ENCODE measurements around the gene CRYL1.

Gene CRYL1

DNA sequence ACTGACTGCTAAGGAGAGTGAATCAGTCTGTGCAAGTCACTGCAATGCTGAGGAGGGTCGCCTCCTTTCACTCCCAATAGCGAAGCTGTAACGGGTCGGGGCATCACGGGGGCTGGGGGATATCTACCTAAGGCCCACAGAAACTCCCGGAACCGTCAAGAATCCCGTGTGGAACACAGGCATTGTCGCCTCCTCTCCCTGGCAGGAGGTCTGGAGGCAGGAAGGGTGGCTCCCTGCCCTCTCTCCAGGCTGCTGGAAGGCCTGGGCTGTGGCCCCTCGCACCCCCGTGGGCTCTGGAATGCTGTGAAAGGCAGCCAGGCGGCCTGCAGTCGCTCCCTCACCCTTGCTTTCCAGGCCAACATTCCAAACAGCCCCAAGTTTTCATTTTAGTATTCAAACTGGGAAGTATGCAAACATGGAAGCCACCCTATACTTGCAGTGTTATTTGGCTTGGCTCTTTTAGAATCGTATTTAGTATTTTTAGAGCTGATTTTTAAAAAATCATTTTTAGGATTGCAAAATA, 109.4 kb downstream of the CRYL1 start:
- DNase-seq: no peak

DNA sequence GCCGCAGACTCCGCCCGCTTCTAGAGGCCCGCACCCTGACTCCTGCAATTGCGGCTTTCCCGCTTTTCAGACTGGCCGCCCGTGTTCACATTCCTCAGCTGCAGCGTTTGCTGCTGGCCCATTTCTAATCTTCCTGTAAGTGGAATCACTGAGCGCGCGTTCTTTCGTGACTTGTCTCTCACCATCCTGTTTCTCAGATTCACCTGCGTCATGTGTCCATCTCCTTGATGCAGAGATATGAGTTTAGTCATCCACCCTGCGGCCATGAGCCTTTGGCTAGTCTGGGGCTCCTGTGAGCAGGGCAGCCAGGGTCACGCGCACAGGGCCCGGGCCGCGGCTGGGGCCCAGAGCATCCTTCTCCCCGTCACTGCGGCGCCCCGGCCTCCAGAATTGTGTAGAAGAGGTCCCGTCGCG, 110.0 kb downstream of the CRYL1 start:
- no peak for DNase-seq

DNA sequence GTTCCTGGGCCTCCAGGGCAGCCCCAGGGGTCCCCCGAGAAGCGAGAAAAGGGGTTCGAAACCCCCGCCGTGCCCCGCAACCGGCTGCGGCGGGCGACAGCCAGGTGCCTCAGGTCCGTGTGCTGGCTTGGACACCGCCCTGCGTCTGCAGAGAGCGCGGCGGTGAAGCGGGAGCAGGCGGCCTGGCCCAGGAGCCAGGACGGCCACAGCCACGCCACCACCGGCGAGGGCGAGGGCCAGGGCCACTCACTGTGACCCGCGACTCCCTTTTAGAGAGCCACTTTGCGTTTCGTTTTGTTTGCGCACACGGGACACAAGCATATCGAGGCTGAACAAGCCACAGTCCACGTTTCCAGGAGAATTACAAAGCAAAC, 110.4 kb downstream of the CRYL1 start:
- DNase-seq: no peak

DNA sequence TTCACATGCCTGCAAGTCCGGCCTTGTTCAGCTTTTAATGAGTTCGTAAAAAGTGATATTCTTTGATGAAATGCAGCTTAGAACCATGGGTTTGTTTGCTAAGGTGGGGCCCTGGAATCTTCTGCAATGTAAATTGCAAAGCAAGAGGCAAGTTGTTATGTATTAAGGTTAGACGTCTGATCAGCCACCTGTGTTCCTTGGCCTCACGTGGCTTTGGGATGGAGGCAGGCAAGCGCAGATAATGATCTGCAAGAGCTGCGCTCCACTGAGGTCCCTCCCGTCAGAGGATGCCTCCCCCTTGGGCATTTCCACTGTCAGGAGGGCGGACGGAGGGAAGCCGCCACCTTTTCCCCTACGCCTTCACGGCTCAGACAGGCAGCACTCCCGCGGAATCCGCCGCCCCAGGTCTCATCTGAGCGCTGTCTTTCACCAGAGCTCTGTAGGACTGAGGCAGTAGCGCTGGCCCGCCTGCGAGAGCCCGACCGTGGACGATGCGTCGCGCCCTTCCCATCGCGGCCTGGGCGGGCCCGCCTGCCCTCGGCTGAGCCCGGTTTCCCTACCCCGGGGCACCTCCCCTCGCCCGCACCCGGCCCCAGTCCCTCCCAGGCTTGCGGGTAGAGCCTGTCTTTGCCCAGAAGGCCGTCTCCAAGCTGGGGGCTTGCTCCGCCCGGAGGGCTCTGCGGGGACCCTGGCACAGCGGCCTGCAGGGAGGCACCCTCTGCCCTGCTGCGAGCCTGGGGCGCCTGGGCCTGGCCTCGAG, 110.9 kb downstream of the CRYL1 start:
- DNase-seq: no peak

DNA sequence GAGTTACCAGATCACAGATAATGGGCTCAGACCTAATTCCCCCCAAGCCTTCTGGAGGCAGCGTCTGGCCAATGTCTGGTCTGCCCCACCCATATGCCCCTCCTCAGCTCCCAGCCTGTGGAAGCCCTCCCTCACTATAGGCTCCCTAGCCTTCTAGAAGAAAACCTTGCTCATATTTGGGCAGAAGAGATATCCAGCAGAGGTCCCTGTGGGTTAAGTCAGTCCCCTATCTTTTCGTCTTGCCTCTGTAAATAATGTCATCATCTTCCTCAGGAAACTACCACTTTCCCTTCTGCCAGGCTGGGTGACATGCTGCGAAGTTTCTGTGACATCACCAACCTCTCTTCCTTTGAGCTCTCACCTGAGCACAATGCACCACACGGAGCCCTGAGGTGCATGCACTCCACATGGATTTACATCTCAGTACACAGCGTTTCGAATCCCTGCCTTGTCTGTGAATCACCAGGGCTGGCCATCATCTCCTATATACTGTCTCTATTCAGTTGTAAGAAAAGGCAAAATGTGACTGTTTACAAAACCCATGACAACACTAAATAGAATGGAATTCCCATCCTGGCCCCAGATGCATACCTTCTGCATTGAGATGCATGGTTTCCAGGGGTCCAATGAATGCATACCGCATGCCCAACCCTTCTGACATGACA, 112.8 kb downstream of the CRYL1 start:
- DNase-seq: no peak

DNA sequence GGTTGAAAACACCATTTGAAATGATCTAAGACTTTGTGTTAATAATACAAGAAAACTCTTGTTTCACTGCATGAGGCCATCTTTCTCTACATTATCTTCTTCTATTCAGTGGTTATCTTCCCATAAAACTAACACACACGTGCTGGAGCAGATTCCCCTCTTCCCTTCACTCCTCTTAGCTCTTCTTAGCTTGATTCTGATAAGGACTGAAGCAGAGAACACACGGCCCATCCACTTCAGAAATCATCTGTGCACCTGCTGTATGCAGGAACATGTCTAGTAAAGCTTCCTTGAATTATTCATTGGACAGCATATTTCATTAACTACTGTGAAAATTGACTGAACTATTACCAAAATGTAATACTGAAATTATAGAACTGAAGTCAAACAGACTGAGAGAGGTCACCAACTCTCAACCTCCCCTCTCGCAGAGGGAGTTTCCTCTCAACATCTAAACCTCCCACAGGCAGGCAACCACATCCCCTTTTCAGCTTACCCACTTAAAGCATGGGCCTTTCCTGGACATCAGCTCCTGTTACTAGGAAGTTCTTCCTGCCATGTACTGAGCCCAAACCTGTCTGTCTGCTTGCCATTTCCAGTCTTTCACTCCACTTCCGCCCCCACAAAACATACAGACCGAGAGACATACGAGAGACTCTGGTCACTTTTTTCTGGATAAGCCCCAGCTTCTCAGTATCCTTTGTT, 113.9 kb downstream of the CRYL1 start:
- DNase-seq: no peak

DNA sequence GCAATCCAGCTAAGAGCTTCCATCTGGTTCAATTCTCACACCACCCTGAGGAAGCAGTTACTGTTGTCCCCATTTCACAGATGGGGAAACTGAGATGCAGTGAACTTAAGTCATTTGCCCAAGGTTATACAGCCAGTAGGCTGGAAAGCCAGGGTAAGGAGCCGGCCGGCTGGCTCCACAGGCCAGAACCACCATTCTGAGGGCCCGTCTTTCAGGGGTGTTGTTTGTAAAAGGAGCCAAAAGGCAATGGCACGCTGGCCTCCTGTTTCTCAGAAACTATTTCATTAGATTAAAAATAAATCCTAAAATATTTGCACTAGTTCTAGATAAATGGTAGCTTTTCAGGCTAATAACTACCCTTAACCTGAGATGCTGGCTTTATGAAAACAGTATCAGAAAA, 114.9 kb downstream of the CRYL1 start:
- DNase-seq: no peak

DNA sequence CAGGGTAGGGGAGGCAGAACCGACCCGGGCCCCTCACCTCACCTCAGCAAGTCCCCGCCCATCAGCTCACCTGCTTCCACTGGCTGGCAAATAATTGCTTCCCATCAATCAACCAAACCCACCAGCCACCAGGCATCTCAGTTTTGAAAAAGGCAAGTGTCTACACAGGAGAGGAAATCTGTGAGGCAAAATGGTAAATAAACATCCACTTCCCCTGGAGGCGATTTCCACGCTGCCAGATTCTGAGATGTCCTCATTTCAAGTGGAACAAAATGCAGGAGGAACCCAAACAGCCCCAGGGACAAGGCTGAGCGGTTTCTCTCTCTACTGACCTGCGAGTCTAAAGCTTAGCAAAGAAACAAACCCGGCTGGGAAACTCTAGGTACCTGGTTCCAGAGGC, 117.5 kb downstream of the CRYL1 start:
- no peak for DNase-seq

DNA sequence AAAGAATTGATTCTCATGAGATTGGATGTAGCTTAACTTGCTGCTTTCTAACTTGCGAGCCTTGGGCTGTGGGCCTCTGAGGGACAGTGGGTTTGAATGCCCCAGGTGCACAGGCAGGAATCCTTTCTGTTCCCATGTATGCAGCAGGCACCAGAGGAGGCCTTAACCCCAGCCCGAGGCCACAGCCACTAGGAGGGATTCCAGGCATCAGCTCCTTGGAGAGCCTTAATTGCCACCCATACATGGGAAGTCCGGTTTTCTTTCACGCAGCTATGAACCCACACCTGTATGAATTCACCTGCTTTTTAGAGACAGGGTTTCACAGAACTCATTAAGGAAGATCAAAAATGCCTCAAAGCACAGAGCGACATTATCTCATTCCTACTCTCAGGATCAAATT, 117.9 kb downstream of the CRYL1 start:
- DNase-seq: no peak

DNA sequence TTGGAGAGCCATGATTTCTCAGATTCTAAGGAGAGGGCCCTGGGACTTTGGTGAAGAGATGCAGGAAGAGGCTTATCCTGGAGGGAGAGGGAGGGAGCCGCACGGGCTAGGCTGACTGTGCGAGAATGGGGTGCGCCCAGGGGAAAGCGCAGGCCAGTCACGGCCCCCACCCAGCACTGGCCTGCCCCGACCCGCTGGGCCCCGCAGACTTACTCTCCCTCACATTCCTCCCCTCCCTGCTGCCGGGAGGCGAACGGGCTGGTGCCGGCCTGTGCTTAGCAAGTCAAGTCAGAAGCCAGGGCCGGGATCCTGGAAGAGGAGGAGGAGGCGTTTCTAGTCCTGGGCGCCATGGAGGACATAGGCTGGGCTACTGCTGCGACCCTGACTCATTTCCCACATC, 120.0 kb downstream of the CRYL1 start:
- no peak for DNase-seq

DNA sequence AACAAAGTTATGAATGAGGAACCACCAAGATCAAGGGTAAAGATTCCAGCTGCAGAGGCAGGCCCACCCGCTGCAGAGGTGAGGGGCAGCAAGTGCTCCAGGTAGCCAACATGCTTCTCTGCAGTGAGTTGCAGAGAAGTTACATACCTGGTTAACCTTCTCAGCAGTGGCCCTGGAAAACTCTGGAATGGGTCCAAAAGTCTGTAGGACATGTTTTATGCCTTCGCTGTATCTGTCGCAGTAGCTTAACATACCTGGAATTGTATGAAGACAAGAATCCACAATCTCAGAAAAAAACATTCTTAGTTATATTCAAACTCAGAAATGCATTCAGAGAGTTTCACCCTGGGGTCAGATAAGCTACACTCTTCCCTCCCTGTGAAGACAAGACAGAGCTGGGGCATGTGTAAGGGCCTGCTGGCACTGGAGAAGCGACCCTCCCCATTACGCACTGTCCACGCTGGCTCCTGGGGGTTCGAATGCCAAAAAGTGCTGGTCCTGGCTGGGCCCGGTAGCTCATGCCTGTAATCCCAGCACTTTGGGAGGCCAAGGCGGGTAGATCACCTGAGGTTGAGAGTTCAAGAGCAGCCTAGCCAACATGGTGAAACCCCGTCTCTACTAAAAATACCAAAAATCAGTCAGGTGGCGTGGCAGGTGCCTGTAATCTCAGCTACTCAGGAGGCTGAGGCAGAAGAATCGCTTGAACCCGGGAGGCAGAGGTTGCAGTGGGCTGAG, 121.0 kb downstream of the CRYL1 start:
- no peak for DNase-seq

DNA sequence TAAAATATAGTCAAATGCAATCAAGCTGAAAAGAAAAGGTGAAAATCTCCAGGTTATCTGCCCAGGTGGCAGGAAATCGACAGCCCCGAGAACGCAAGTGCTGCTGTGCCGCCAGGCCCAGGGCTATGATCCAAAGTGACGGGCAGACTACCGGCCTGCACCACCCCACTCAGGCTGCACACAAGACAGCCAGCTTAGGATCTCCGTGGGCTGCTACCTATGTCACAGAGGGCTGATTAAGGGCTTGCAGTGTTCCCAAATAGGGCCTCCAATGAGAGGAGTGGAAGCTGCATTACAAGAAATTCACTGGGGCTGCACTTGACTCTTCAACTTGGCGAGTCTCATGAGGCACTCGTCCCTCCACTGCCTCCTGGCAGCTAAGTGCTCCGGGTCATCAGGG, 121.8 kb downstream of the CRYL1 start:
- no peak for DNase-seq

DNA sequence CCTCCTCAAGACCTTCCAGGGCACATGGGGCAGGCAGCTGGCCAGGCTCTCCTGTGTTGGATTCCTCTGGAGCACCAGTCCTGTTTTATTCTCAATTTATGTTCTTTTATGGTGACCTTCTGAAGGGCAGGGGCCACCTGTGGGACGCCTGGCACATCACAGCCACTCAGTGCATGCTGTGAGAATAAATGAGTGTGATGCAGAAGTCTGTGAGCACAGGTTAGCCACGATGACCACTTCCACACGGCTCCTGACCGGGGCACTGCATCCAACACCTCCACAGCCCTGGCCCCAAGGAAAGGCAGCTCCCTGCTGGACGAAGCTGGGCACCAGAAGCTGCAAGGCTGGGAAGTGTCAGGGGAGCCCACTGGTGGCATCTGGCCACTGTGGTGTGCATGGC, 122.8 kb downstream of the CRYL1 start:
- DNase-seq: no peak

DNA sequence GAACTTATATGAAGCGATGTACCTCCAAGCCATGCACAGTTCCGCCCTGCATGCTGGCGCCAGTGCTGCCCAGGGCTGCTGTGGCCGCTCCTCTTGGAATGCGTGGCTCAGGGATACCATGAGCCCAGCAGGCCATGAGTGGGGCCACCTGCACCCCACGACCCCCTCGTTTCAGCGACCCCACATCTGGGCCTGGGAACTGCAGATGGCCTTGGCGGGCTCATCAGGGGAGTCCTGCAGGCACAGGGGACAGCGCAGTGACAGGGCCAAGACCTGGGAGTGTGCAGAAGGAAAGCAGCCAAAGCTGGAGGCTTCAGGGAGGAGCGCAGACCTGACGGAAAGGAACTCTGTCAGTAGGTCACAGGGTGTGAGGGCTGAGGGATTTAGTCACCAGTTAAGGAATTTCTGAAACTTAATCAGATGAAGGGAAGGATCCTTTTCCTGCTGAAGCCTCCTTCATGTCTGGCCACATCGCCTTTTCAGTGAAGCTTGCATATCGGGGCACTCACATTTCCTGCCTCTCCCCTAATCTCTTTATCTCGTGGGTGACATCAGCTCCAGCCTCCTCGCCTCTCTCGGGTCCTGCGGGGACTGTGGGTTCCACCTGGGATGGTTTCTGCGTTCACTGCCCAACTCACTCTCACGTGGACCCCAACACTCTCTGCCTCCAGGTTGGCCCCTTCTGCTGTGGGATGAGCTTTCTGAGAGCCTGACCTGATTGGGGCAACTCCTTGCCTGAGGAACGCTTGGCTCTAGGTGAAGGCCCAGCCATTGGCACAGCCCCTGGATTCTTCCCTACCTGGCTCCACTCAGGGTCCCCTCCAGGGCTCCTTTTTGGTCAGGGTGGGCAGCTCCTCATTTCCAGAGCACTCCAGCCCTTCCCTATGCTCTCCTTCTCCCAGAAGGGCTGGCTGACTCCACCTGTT, 123.5 kb downstream of the CRYL1 start:
- no peak for DNase-seq

DNA sequence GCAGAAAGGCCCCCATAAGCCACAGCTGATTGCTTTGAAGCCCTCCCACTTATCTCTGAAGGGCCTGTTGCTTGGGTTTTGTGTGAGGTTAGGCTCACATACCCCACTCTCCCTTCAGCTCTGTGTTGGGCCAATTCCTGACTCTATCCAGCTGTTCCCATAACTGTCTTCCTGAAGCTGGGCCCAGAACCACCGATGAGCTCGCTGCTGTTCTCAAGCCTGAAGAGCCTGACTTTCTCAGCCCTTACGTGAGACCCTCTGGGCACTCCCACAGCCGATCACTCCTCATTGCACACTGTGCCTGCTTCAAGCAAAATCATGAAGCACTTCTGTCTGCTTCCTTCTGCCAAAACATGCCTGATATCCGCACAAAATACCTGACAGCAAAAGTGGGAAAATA, 124.1 kb downstream of the CRYL1 start:
- DNase-seq: no peak

DNA sequence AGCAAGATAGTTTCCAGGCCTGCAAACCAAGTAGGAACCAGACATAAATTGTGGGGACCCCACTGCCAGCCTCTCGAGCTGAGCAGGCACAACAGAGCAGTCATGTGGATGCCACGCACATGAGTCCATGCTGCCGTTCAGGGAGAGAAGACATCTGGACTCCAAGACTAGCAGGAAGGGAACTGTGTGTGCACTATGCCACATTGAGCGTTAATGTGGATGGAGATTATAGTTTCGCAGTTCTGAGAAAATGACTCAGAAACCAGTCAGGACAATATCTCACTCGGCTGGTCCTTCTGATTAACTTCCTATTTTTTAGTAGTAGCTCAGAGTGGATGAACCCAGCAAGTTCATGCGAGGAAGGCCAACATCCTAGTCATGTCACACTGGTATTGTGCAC, 124.9 kb downstream of the CRYL1 start:
- DNase-seq: no peak

DNA sequence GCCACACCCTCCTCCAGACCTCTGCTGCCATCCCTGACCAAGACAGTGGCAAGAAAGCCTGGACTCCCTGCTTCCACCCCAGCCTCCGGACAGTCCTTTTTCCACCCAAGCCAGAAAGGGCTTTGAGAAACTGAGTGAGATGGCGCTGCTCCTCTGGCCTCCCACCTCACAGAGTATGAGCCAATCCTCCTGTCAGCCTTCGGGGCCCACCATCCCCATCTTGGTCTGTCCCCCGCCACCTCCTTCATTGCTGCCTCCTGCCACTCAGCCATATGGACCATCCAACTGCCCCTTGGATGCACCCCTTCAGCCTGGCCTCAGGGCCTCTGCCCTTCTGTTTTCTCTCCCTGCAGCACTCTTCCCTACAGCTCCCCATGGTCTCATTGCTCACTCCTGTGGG, 125.7 kb downstream of the CRYL1 start:
- no peak for DNase-seq

DNA sequence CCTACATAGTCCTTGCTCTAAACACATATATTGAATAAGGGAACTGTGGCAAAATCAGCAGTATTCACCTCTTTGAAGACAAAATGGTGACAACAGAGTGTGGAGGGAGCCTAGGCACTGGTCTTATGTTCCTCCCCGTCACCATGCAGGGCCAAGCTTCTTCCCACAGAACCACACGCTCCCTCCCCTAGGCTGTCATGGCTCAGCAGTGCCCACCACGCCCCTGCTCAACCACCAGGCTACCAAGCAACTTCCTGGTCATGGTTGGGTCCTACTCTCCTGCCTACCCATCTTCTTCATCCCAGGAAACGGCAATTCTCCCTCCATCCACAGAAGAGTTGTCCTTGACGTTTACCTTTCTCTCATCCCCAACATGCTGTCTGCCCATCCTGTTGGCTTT, 126.1 kb downstream of the CRYL1 start:
- DNase-seq: no peak

DNA sequence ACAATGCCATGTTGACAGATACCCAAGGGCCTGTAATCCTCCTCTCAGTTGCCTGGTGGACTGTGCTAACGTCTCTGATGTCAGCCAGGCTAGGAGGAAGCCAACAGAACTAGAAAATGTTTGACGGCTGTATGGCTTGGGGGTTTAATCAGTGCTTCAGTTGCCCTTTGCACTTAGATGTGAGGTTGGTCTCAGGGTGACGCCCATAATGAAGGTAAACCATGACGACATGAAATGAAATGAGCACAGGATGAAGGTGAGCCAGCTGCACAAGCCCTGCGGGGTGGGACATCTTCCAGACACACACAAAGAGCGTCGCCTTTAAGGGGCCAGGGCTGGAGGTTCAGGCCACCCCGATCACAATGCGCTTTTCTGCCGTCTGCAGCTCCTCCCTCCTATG, 127.2 kb downstream of the CRYL1 start:
- no peak for DNase-seq

DNA sequence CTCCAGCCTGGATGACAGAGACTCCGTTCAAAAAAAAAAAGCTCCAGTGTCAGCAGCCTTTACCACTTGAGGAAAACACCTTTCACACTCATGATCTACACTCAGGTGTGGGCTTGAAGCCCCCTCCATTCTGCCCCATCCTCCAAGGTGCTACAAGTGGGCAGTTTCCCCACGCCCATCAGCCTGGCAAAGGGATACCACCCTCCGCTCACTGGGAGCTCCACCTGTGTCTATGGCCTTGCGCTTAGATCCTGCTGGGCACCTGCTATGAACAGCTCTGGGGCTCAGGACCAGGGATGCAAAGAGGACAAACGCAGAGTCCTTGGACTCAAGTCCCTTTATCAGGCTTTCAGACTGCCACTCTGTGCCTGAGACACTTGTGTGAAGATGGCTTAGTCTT, 127.8 kb downstream of the CRYL1 start:
- no peak for DNase-seq

DNA sequence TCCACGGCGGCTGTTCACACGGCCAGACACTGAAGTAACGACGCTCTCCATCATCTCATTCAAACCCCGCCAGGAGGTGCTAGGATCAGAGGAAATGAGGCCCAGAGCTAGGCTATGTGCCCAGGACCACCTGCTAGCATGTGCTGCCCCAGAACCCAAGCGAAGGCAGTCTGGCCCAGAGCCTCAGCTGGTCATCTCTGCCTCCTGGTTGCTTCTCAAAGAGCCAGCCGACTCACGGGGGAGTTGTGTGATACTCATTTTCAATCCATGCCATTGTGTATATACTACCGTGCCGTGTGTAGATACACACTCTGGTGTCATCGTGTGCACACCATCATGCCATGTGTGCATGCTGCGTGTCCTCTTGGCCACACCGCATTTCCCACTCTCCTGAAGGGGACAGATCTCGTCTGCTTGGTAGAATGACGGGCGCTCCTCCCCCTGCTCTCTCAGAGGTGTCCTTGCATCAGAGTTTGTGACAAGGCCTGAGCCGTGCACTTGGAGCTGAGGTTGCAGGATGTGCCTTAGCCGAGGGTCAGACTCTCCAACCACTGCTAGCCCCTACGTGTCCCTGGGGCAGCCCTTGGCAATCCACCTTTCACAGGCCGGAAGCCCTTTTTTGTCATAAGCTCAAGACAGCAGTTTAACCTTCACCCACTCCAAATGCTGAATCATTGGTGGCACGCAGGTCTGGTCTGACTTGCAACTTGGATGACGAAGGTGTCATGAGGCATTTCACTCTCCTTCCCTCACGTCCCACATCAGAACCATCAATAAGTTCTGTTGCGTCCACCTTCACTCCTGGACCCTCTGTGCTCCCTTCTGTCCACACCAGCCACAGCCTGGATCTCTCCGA, 130.4 kb downstream of the CRYL1 start:
- DNase-seq: no peak
